Measurements from ENCODE around the gene ADAM12.

ADAM12 gene

GRCh38 chr10:126110489-126111180 lies 277.6 kb downstream of the ADAM12 start:
- Histone ChIP-seq H3K36me3 (ENCODE audit: insufficient read depth, low read length) (no peaks in the 10 kb centered on the region), H3K27ac (no peak overlapping the region), H3K9me3 (ENCODE audit: low read depth, low read length) (no peaks in the 10 kb centered on the region), H3K4me3 (no peak overlapping the region), H3K9ac (ENCODE audit: insufficient read length) (no peak overlapping the region)
- DNase-seq (ENCODE audit: low read depth, low spot score): no peak
- no peak for TF ChIP-seq EZH2 (IDR thresholded peaks at IDR 0.05)
- no peak for TF ChIP-seq POLR2AphosphoS5 (IDR thresholded peaks at IDR 0.05; ENCODE audit: borderline replicate concordance, low read depth, low read length)
- TF ChIP-seq FOXP2 (optimal IDR thresholded peaks at IDR 0.05; ENCODE audit: control extremely low read depth, extremely low read length, insufficient read depth): no peak

- no peak overlapping the region for H3K27ac ChIP-seq
- TF ChIP-seq EZH2 (IDR thresholded peaks at IDR 0.05): no peak
- no peak for TF ChIP-seq POLR2AphosphoS5 (IDR thresholded peaks at IDR 0.05; ENCODE audit: borderline replicate concordance, low read depth, low read length)
- TF ChIP-seq FOXP2 (optimal IDR thresholded peaks at IDR 0.05; ENCODE audit: control extremely low read depth, extremely low read length, insufficient read depth): no peak
- H3K9me3 ChIP-seq (ENCODE audit: low read depth, low read length): no peaks in the 10 kb centered on the region
- no peak for DNase-seq (ENCODE audit: low read depth, low spot score)
- no peak overlapping the region for H3K9ac ChIP-seq (ENCODE audit: insufficient read length)
- no peak overlapping the region for H3K4me3 ChIP-seq
- no peaks in the 10 kb centered on the region for H3K36me3 ChIP-seq (ENCODE audit: insufficient read depth, low read length)
Measured at GRCh38 chr10:126109893-126110292, 278.4 kb downstream of the ADAM12 start.

GRCh38 chr10:126108693-126109092 lies 279.6 kb downstream of the ADAM12 start:
- Histone ChIP-seq H3K27ac (no peak overlapping the region), H3K4me3 (no peak overlapping the region), H3K36me3 (ENCODE audit: insufficient read depth, low read length) (no peaks in the 10 kb centered on the region), H3K9me3 (ENCODE audit: low read depth, low read length) (no peaks in the 10 kb centered on the region), H3K9ac (ENCODE audit: insufficient read length) (no peak overlapping the region)
- no peak for DNase-seq (ENCODE audit: low read depth, low spot score)
- no peak for TF ChIP-seq POLR2AphosphoS5 (IDR thresholded peaks at IDR 0.05; ENCODE audit: borderline replicate concordance, low read depth, low read length)
- no peak for TF ChIP-seq EZH2 (IDR thresholded peaks at IDR 0.05)
- no peak for TF ChIP-seq FOXP2 (optimal IDR thresholded peaks at IDR 0.05; ENCODE audit: control extremely low read depth, extremely low read length, insufficient read depth)

GRCh38 chr10:126104767-126105166 lies 283.5 kb downstream of the ADAM12 start:
- H3K4me3 ChIP-seq: no peak overlapping the region
- H3K27ac ChIP-seq: no peak overlapping the region
- TF ChIP-seq POLR2AphosphoS5 (IDR thresholded peaks at IDR 0.05; ENCODE audit: borderline replicate concordance, low read depth, low read length): no peak
- TF ChIP-seq EZH2 (IDR thresholded peaks at IDR 0.05): no peak
- no peak for TF ChIP-seq FOXP2 (optimal IDR thresholded peaks at IDR 0.05; ENCODE audit: control extremely low read depth, extremely low read length, insufficient read depth)
- no peak overlapping the region for H3K9ac ChIP-seq (ENCODE audit: insufficient read length)
- no peaks in the 10 kb centered on the region for H3K36me3 ChIP-seq (ENCODE audit: insufficient read depth, low read length)
- no peaks in the 10 kb centered on the region for H3K9me3 ChIP-seq (ENCODE audit: low read depth, low read length)
- DNase-seq (ENCODE audit: low read depth, low spot score): no peak

- Histone ChIP-seq H3K27ac (no peak overlapping the region), H3K4me3 (no peak overlapping the region), H3K9ac (ENCODE audit: insufficient read length) (no peak overlapping the region), H3K36me3 (ENCODE audit: insufficient read depth, low read length) (no peaks in the 10 kb centered on the region), H3K9me3 (ENCODE audit: low read depth, low read length) (no peaks in the 10 kb centered on the region)
- DNase-seq (ENCODE audit: low read depth, low spot score): no peak
- TF ChIP-seq FOXP2 (optimal IDR thresholded peaks at IDR 0.05; ENCODE audit: control extremely low read depth, extremely low read length, insufficient read depth): no peak
- no peak for TF ChIP-seq EZH2 (IDR thresholded peaks at IDR 0.05)
- no peak for TF ChIP-seq POLR2AphosphoS5 (IDR thresholded peaks at IDR 0.05; ENCODE audit: borderline replicate concordance, low read depth, low read length)
Measured at GRCh38 chr10:126102636-126103035, 285.6 kb downstream of the ADAM12 start.

GRCh38 chr10:126101736-126102135 lies 286.5 kb downstream of the ADAM12 start:
- no peak for DNase-seq (ENCODE audit: low read depth, low spot score)
- no peak overlapping the region for H3K27ac ChIP-seq
- no peak for TF ChIP-seq POLR2AphosphoS5 (IDR thresholded peaks at IDR 0.05; ENCODE audit: borderline replicate concordance, low read depth, low read length)
- no peak for TF ChIP-seq FOXP2 (optimal IDR thresholded peaks at IDR 0.05; ENCODE audit: control extremely low read depth, extremely low read length, insufficient read depth)
- no peak for TF ChIP-seq EZH2 (IDR thresholded peaks at IDR 0.05)

GRCh38 chr10:126101325-126101724 lies 287.0 kb downstream of the ADAM12 start:
- TF ChIP-seq POLR2AphosphoS5 (IDR thresholded peaks at IDR 0.05; ENCODE audit: borderline replicate concordance, low read depth, low read length) (no peak), FOXP2 (optimal IDR thresholded peaks at IDR 0.05; ENCODE audit: control extremely low read depth, extremely low read length, insufficient read depth) (no peak), EZH2 (IDR thresholded peaks at IDR 0.05) (no peak)
- H3K9ac ChIP-seq (ENCODE audit: insufficient read length): no peak overlapping the region
- no peak overlapping the region for H3K27ac ChIP-seq
- no peak for DNase-seq (ENCODE audit: low read depth, low spot score)
- no peaks in the 10 kb centered on the region for H3K9me3 ChIP-seq (ENCODE audit: low read depth, low read length)
- H3K4me3 ChIP-seq: no peak overlapping the region
- no peaks in the 10 kb centered on the region for H3K36me3 ChIP-seq (ENCODE audit: insufficient read depth, low read length)

More at GRCh38 chr10:126101736-126102135, 286.5 kb downstream of the ADAM12 start:
- Histone ChIP-seq H3K9ac (ENCODE audit: insufficient read length) (no peak overlapping the region), H3K4me3 (no peak overlapping the region), H3K9me3 (ENCODE audit: low read depth, low read length) (no peaks in the 10 kb centered on the region), H3K36me3 (ENCODE audit: insufficient read depth, low read length) (no peaks in the 10 kb centered on the region)

GRCh38 chr10:126099366-126099765 lies 288.9 kb downstream of the ADAM12 start:
- H3K9me3 ChIP-seq (ENCODE audit: low read depth, low read length): no peaks in the 10 kb centered on the region
- H3K4me3 ChIP-seq: no peak overlapping the region
- TF ChIP-seq EZH2 (IDR thresholded peaks at IDR 0.05) (no peak), POLR2AphosphoS5 (IDR thresholded peaks at IDR 0.05; ENCODE audit: borderline replicate concordance, low read depth, low read length) (no peak), FOXP2 (optimal IDR thresholded peaks at IDR 0.05; ENCODE audit: control extremely low read depth, extremely low read length, insufficient read depth) (no peak)
- no peaks in the 10 kb centered on the region for H3K36me3 ChIP-seq (ENCODE audit: insufficient read depth, low read length)
- H3K27ac ChIP-seq: no peak overlapping the region
- no peak overlapping the region for H3K9ac ChIP-seq (ENCODE audit: insufficient read length)
- no peak for DNase-seq (ENCODE audit: low read depth, low spot score)

GRCh38 chr10:126098226-126098581 lies 290.1 kb downstream of the ADAM12 start:
- Histone ChIP-seq H3K27ac (no peak overlapping the region), H3K36me3 (ENCODE audit: insufficient read depth, low read length) (no peaks in the 10 kb centered on the region)
- TF ChIP-seq EZH2 (IDR thresholded peaks at IDR 0.05) (no peak), POLR2AphosphoS5 (IDR thresholded peaks at IDR 0.05; ENCODE audit: borderline replicate concordance, low read depth, low read length) (no peak), FOXP2 (optimal IDR thresholded peaks at IDR 0.05; ENCODE audit: control extremely low read depth, extremely low read length, insufficient read depth) (no peak)

More at GRCh38 chr10:126098226-126098581, 290.1 kb downstream of the ADAM12 start:
- no peak for DNase-seq (ENCODE audit: low read depth, low spot score)
- Histone ChIP-seq H3K9me3 (ENCODE audit: low read depth, low read length) (no peaks in the 10 kb centered on the region), H3K9ac (ENCODE audit: insufficient read length) (no peak overlapping the region), H3K4me3 (no peak overlapping the region)

All from SK-N-MC (cell line).